Erythroblast (primary cell): ENCODE measurements around the gene ABHD11.

Experiments used
- GATA1 ChIP-seq: IDR thresholded peaks from 2 replicates; pipeline ENCODE4 v1.6.1; 2011; ENCODE audit warnings: low read depth, mild to moderate bottlenecking, control low read depth, low read length, moderate library complexity
- POLR2A ChIP-seq: IDR thresholded peaks from 2 replicates; pipeline ENCODE4 v1.6.1; 2011; ENCODE audit warnings: mild to moderate bottlenecking, low read length

DNA sequence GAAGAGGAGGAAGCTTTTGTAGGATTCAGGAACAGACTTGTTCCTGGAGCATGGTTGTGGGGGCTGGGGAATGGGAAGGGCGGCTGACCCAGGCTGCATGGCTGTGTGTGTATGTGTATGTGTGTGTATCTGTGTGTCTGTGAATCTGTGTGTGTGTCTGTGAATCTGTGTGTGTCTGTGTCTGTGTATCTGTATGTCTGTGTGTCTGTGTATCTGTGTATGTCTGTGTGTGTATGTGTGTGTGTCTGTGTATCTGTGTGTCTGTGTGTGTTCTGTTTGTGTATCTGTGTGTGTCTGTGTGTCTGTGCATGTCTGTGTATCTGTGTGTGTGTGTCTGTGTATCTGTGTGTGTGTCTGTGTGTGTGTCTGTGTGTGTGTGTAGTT lies 12.5 kb downstream of the ABHD11 start:
- TF ChIP-seq POLR2A (no peak), GATA1 (no peak)
